PFSK-1 (cell line): ENCODE data around the gene RAET1E.

Experiments
- FOXP2 ChIP-seq: optimal IDR thresholded peaks from 2 replicates; pipeline ENCODE3; 2011; ENCODE audit warnings: borderline replicate concordance, control low read depth, inconsistent platforms; ENCODE audit not compliant: insufficient read depth; ENCODE audit errors: extremely low read length, extremely low read depth
- POLR2AphosphoS5 ChIP-seq: IDR thresholded peaks from 2 replicates; pipeline ENCODE4 v1.6.1; 2012; ENCODE audit warnings: low read depth, mild to moderate bottlenecking, control low read depth, low read length, moderate library complexity
- SIN3A ChIP-seq: IDR thresholded peaks from 2 replicates; pipeline ENCODE4 v1.6.1; 2012; ENCODE audit warnings: mild to moderate bottlenecking, low read length, moderate library complexity, borderline replicate concordance; ENCODE audit not compliant: insufficient read depth
- TAF1 ChIP-seq: IDR thresholded peaks from 2 replicates; pipeline ENCODE4 v1.6.1; 2012; ENCODE audit warnings: low read length, control low read depth, borderline replicate concordance; ENCODE audit not compliant: insufficient read depth
- TF ChIP-seq, protein P1 (sequence below), 2 experiments: IDR thresholded peaks; 2 replicates each; pipeline versions ENCODE4 v1.6.1 to v1.8.0; 2011 to 2012; ENCODE audit warnings: low read depth in 2 of 2, low read length in 2 of 2, control low read depth in 1 of 2, inconsistent platforms in 1 of 2, mild to moderate bottlenecking in 1 of 2, moderate library complexity in 1 of 2; ENCODE audit not compliant: insufficient read depth in 1 of 2

RAET1E gene

DNA sequence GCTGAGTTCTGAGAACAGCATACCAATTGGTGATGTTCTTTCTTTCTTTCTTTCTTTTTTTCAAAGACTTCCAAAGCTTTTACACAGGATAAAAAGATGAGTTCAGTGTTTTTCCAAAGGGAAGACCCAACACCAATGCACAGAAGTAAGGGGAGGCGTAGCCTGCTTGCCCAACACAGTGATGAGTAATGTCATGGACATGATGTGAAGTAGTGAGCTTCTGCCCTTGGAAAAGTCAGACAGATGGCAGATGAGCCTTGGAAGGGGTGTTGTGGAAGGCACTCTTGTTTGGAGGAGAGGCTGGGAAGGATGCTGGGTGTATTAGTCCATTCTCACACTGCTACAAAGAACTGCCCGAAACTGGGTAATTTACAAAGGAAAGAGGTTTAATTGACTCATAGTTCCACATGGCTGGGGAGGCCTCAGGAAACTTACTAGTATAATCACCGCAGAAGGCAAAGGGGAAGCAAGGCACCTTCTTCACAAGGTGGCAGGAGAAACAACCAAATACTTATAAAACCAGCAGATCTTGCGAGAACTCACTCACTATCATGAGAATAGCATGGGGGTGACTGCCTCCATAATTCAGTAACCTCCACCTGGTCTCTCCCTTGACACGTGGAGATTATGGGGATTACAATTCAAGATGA is 46.3 kb downstream of the RAET1E start:
- TF ChIP-seq FOXP2 = no peak
- no peak for TF ChIP-seq TAF1
- no peak for TF ChIP-seq POLR2AphosphoS5
- TF ChIP-seq SIN3A = no peak
- TF ChIP-seq, protein P1, sequence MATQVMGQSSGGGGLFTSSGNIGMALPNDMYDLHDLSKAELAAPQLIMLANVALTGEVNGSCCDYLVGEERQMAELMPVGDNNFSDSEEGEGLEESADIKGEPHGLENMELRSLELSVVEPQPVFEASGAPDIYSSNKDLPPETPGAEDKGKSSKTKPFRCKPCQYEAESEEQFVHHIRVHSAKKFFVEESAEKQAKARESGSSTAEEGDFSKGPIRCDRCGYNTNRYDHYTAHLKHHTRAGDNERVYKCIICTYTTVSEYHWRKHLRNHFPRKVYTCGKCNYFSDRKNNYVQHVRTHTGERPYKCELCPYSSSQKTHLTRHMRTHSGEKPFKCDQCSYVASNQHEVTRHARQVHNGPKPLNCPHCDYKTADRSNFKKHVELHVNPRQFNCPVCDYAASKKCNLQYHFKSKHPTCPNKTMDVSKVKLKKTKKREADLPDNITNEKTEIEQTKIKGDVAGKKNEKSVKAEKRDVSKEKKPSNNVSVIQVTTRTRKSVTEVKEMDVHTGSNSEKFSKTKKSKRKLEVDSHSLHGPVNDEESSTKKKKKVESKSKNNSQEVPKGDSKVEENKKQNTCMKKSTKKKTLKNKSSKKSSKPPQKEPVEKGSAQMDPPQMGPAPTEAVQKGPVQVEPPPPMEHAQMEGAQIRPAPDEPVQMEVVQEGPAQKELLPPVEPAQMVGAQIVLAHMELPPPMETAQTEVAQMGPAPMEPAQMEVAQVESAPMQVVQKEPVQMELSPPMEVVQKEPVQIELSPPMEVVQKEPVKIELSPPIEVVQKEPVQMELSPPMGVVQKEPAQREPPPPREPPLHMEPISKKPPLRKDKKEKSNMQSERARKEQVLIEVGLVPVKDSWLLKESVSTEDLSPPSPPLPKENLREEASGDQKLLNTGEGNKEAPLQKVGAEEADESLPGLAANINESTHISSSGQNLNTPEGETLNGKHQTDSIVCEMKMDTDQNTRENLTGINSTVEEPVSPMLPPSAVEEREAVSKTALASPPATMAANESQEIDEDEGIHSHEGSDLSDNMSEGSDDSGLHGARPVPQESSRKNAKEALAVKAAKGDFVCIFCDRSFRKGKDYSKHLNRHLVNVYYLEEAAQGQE (IDR thresholded peaks at IDR 0.05; ENCODE audit: insufficient read depth in 1 of 2, low read depth in 2 of 2, low read length in 2 of 2) = no peak
